ENCODE results near the gene MAST4.

DNA sequence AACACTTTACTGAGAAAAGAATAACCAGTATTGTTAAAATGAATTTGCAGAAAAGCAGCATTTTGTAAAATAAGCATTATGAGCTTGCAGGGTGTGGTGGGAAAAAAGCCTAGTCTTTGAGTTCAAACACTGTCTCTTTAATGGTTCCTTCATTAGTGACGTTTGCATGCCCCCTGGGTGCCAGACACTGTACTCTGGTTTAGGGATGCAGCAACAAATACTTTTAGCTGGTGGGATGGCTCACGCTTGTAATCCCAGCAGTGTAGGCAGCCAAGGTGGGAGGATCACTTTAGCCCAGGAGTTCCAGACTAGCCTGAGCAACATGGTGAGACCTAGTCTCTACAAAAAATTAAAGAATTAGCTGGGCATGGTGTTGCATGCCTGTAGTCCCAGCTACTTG lies 62.3 kb downstream of the MAST4 start:
- TF ChIP-seq, protein P1, sequence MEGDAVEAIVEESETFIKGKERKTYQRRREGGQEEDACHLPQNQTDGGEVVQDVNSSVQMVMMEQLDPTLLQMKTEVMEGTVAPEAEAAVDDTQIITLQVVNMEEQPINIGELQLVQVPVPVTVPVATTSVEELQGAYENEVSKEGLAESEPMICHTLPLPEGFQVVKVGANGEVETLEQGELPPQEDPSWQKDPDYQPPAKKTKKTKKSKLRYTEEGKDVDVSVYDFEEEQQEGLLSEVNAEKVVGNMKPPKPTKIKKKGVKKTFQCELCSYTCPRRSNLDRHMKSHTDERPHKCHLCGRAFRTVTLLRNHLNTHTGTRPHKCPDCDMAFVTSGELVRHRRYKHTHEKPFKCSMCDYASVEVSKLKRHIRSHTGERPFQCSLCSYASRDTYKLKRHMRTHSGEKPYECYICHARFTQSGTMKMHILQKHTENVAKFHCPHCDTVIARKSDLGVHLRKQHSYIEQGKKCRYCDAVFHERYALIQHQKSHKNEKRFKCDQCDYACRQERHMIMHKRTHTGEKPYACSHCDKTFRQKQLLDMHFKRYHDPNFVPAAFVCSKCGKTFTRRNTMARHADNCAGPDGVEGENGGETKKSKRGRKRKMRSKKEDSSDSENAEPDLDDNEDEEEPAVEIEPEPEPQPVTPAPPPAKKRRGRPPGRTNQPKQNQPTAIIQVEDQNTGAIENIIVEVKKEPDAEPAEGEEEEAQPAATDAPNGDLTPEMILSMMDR (IDR thresholded peaks at IDR 0.05): no peak
- TF ChIP-seq EZH2 (IDR thresholded peaks at IDR 0.05): no peak
- TF ChIP-seq EZH2phosphoT487 (IDR thresholded peaks at IDR 0.05): no peak

Data from neural progenitor cell (in vitro differentiated cells).